Stimulated activated CD4-positive, alpha-beta T cell treated with anti-CD3 and anti-CD28 coated beads, Interleukin-15, amount 100 ng/mL, for 1 hour (primary cell): Measurements from ENCODE around the gene HINFP.
A peak's percentile ranks its signal among the peaks of the same experiment; 100 is the strongest.
"Not testable (repeated sequence)": the region's sequence is repeated elsewhere in the genome, so short reads cannot be mapped to it uniquely, and the experiment has no call there.

ENCODE experiments used
- DNase-seq, 2 donors: peaks; one replicate each; pipeline ENCODE4 v3.0.0-alpha.2; 2020; ENCODE audit warnings: low read depth in 1 of 2, low spot score in 1 of 2

Gene HINFP

DNA sequence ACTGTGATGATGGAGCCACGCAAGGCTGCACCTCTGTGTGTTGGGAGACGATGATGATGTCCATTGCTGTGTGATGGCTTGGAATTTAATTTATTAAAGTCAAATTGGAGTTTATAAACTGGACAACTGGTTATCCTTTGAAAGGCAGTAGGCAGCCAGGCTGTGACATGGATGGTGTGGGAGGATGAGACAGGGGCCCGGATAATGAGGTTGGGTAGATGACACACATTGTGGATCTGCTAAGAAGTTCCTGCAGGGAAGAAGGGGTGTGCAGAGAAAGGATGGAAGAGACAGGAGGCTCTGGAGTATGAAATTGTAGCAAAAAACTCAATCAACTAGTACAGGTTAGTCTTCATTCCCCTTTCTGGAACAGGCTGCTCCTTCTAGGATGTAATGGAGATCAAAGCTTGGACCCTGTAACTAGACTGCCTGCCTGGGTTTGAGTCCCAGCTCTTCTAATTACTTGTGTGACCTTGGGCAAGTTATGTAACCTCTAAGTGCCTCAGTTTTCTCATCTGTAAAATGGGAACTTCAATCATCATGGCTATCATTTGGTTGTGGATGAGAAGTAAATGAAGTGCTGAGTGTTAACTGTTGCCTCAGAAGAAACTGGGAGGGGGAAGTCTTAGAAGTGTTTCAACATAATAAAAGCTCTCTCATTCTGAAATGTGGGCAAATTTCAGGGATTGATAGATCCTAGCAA is 4.2 kb upstream of the HINFP start:
- no peak for DNase-seq

DNA sequence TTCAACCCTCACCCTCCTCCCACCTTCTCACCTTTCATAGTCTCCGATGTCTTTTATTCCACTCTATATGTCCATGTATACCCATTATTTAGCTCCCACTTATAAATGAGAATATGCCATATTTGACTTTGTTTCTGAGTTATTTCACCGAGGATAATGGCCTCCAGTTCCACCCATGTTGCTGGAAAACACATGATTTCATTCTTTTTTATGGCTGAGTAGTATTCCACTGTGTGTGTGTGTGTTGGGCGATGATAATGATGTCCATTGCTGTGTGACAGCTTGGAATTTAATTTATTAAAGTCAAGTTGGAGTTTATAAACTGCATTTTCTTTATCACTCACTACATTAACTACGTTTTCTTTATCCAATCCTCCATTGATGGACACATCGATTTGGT is 3.2 kb upstream of the HINFP start:
- DNase-seq: no peak

DNA sequence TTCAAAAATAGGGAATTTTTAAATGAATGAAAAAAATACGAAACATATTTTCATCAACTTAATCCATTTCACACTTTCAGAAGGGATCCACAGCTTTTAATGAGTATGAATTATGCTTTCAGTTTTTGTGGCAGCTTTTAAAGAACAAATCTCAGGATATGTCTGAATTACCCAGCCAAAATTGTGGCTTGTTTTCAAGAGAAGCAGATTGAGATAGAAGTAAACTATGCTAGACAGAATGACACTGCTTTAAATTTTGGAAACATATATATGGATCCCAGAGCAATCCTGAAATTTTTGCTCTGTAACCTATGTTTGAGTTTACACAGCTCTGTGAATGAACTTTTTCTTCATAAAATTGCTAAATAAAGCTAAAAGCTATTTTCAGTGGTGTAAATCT is 2.4 kb upstream of the HINFP start:
- DNase-seq: no peak

DNA sequence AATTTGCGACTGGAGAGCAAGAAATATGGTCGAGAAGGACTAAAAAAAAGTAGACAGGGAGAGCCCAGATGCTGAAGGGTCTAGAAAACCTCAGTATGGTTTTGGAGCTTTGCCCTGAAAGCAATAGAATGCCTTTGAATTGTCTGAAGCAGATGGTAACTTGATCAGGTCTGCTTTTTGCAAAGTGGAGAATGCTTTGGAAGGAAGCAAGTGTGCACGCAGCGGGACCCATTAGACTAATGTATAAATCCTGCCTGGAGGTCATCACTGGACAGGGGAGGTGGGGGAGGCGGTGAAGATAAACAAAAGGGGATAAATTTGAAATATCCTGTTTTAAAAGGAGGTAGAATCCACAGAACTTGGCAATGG is 757 bp upstream of the HINFP start:
- no peak for DNase-seq

DNA sequence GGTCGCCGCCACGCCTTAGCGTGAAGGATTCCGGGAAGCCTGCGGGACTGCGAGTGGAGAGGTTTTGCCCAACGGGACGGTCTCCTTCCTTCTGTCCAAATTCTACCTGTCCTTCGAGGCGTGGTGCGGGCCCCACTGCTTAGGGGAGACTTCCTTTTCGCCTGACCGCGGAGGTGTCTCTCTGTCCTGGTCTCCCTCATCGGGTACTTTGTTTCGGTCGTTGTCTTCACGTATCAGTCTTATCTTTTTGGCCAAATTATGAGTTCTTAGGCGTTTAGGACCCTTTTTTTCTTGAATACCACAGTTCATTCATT is 388 bp downstream of the HINFP start:
- no peak for DNase-seq

DNA sequence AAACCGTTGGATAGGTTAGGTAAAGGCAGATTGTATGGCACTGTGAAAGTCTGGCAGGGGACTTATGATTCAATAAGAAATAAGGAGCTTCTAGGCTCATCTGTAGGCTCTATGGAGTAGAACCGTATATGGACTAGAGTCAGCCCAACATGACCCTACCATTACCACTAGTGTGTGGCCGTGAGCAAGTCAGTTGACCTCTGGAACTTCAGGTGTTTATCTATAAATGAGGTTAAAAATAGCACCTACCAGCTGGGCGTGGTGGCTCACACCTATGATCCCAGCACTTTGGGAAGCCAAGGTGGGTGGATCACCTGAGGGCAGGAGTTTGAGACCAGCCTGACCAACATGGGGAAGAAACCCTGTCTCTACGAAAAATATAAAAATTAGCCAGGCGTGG is 4.4 kb downstream of the HINFP start:
- no peak for DNase-seq

DNA sequence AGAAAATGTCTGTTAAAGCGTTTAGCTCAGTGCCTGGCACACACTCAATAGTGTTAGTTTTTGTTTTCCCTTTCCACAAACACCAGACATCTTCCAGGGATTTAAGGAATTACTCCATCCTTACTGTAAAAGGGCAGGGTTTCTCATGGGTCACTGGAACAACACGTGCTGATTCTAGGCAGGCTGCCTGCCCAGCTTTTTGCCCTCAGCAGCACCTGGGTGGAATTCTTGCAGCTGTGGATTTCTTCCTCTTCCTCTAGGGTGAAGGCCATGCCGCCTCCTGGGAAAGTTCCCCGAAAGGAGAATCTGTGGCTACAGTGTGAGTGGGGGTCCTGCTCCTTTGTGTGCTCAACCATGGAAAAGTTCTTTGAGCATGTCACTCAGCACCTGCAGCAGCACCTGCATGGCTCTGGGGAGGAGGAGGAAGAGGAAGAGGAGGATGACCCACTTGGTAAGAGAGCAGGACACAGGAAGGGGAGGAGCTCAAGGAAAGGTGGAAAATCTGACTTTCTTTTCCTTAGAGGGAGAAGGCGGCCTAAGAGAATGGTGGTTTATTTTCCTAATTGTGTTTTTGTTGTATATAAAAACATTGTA is 5.4 kb downstream of the HINFP start:
- no peak for DNase-seq

DNA sequence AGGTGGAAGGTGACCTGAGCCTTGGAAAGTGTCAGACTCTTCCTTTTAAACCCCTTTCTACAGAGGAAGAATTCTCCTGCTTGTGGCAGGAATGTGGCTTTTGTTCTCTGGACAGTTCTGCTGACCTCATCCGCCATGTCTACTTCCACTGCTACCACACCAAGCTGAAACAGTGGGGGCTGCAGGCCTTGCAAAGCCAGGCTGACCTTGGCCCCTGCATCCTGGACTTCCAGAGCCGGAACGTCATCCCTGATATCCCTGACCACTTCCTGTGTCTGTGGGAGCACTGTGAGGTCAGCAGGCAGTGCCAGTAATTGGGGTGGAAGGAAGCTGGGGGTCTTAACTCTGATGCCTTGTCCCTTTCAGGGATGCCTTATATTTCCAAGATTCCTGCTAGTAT is 9.3 kb downstream of the HINFP start:
- no peak for DNase-seq

DNA sequence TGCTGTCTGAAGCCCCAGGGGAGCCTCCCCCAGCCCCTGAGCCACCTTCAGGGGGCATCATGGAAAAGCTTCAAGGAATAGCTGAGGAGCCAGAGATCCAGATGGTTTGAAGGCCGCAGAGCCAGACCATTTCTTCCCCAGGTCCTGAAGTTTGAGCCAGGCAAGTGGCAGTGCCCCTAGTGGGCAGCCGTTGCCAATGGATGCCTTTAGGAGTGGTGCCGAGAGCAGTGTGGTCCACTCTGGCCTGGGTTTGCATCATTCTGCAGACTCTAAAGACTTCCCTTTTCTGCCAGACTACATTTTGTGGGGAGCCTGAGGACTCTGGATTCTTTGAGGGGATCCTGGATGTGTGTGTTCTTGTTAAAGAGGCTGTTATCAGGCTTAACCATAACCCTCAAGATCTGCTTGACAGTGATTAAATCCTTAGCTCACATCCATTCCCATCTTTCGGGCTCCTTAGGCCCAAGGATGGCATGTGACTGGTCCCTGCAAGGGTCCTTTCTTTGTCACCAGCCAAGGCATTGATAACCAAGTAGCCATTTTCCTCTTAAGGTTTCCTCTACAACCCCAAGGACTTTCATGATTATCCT is 13.1 kb downstream of the HINFP start:
- no peak for DNase-seq

DNA sequence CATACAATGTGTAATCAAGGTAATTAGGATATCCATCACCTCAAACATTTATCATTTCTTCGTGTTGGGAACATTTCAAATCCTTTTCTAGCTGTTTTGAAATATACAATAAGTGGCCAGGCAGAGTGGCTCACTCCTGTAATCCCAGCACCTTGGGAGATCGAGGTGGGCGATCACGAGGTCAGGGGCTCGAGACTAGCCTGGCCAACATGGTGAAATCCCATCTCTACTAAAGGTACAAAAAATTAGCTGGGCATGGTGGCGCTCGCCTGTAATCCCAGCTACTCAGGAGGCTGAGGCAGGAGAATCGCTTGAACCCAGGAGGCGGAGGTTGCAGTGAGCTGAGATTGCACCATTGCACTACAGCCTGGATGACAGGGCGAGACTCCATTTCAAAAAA is 17.9 kb downstream of the HINFP start:
- not testable (repeated sequence) for DNase-seq

DNA sequence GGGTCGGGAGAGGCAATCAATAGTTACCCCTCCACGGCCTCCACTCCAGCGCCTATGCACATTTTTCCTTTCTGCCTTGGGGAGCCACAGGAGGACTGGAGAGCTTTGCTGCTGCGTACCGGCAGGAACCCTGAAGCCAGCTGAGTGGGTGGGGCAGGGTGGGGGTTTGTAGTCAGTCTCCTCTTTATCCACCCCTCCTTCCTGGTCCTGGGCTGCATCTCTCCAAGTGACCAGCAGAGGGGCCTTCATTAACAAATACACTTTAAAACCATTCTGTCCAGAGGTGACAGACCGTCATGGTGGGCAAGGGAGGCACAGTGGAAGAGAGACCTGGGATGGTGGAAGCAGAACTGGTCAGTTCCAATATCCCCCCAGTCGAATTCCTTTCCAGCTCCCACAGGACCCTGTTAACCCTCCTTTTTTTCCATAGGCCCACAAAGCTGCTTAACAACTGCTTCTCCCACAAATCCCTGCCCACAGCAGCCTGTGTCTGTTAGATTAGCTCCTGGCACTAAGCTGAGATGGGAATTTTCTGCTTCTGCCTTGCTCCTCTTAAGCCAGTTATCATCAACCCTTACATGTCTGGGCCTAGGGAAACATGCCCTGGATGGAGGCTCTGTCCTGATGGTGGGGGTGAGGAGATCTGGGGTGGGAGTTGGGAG is 23.6 kb downstream of the HINFP start:
- DNase-seq: no peak

DNA sequence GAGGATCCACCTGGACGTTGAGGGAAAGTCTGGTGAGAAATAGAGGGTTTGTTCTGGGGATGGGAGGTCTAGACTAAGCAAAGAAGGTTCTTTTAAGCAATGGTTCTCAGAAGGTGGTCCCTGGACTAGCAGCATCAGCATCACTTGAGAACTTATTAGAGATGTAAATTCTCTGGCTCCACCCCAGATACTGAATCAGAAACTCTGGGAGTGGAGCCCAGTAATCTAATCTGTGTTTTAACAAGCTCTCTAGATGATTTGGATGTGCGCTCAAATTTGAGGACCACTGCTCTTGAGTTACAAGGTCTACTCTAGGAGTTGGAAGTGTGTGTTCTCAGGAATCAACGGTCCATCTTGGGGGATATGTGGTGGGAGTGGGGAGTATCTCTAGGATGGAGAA is 24.2 kb downstream of the HINFP start:
- no peak for DNase-seq

DNA sequence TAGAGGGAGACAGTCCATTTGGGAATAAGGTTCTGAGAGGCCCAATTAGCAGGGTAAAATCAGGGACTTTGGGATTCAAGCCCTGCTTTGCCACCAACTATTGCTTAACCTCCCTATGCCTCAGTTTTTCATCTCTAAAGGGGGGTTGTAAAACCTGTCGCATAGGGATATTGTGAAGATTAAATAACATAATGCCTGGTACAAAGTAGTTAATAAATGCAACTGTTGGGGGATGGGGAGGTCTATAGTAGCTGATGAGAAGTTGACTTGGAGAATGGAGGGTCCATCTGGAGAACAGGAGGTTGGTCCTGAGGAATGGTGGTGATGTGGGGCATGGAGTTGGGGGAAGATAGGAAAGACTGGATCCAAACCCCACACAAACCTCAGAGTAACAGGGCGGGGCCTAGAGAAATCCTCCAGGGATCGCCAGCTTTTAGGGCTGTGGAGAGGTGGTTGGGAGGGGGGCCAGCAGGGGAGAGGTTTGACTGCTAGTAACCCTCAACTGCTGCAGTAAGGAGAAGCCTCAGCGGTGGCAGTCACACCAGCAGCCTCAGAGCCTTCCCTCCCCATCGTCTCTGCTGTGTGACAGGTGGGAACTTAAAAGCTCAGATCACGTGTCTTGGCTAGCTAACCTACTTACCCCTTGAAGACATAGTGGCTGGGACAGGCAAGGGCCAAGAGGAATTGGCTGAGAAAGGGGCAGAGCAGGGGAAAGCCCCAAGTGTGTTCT is 26.4 kb downstream of the HINFP start:
- no peak for DNase-seq

DNA sequence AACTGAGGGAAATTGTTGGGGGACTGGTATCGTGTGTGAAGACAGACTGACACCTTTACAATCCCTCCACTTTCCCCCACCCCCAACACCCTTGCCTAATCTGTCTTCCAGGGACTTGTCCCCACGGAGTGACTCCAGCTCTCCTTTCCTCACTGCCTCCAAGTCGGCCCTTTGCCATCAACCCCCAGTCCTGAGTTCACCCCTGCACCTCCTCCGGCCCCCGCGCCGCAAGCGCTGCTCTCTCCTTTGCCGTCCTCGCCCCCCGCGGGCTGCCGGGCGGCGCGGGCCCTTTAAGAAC is 27.3 kb downstream of the HINFP start:
- no peak for DNase-seq

DNA sequence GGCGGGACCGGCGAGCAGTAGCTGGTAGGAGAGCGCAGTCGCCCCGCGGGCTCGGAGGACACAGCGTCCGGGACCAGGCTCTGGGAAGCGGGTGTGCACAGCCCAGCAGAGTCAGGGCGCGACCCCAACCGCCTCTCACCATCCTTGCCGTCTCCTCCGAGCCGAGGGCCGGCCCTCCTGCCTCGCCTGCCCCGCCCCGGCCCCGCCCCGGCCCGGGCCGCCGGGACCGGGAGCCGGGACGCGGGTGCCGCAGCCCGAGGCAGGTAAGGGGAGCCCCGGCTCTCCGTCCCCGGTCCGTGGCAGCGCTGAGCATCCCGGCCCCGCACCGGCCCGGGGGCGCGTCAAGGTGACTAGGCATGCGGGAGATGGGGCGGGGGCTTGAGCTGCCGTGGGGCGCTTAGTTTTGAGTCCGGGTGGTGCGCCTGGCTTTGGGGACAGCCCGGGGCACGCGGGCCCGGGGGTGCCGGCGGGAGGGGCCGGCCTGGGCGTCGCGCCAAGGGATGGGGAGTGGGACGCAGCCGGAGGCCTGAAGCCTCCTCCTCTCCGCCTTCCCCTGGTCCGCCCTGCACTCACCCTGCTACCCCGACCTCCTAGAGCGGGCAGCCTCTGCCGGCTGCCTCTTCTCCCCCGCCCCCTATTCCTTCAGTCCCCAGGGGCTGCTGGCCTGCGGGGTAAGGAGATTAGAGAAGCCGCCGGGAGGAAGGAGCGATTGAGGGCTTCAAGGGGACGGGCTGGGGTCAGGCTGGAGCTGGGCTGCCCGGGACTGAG is 27.8 kb downstream of the HINFP start, which contains the start of gene ABCG4:
TSS of gene ABCG4 (plus strand) at position 35 of the 768 bp plus-strand sequence. CDS start 914 bp downstream, outside the sequence.
- peak in 1 of 2 donors; percentile 12 for DNase-seq

DNA sequence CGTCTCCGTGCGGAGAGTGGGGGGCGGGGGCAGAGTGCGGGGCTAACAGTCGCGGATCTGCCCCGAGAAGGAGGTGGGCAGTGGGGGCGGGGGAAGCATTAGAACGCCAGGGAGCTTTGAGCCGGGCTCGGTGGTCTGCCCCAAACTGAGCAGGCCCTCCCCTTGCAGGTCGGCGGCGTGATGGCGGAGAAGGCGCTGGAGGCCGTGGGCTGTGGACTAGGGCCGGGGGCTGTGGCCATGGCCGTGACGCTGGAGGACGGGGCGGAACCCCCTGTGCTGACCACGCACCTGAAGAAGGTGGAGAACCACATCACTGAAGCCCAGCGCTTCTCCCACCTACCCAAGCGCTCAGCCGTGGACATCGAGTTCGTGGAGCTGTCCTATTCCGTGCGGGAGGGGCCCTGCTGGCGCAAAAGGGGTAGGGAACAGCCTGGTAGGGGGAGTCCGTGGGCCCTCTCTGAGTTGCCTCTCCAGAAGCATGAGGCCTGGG is 28.5 kb downstream of the HINFP start:
- no peak for DNase-seq

DNA sequence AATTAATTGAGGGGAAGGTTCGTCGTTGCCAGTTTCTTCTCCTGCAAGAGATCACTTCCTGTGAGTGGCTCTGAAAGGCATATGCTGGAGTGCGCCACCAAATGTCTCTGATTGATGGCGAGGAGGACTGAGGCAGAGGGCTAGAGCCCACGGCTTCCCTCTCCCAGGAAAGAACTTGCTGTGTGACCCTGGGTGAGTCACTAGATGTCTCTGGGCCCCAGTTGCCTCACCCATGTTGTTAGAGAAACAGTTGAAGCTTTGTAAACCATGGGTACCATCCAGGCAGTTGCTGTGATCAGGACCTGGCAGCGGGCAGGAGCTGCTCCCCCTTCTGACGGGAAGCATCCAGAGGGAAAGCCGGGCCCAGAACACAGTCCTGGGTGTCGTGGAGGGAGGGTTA is 30.7 kb downstream of the HINFP start:
- DNase-seq: no peak

DNA sequence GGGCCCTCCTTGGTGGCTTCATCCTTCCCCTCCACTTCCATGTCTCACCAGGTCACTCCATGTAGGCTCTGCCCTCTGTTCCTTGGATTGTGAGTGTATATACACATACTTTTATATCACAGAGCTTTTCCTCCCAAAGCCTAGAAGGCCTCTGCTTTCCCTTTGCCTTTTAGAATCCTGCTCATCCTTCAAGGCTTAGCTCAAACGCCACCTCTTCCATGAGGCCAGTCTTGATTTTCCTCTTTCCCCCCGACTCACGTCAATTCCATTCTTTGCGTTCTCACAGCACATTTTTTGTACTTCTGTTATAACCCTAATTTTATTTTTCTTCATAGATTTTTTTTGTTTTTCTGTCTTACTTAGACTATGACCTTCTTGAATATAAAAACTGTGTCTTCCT is 31.2 kb downstream of the HINFP start:
- DNase-seq: no peak

DNA sequence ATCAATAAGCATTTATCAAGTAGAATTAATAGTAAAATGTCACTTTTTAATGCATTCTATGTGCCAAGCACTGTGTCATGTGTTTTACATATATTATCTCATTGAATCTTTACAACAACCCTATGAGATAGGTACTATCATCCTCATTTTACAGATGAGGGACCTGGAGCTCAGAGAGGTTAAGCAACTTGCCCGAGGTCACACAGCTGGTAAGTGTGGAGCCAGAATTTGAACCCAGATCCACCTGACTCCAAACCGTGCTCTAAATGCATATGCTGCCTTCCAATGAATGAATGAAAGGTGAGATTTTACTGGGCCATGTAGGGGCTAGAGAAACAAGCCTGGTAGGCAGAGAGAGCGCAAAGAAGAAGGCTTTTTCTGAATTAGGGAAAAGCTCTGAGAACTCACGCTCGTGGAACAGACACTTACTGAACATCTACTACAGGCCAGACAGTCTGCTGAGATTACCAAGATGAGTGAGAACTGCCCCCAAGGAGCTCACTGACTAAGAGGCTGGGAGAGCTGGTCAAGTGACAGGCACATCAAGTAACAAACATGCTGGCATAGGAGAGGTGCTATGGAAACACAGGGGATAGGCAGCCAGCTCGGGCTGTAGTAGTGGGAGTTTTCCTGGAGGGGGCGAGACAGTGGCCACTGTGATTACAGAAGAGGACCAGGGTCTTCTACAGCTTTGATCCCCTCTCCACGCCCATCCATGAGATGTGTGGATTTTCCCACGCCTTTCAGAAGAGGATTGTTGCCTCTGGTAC is 31.9 kb downstream of the HINFP start:
- DNase-seq: no peak

DNA sequence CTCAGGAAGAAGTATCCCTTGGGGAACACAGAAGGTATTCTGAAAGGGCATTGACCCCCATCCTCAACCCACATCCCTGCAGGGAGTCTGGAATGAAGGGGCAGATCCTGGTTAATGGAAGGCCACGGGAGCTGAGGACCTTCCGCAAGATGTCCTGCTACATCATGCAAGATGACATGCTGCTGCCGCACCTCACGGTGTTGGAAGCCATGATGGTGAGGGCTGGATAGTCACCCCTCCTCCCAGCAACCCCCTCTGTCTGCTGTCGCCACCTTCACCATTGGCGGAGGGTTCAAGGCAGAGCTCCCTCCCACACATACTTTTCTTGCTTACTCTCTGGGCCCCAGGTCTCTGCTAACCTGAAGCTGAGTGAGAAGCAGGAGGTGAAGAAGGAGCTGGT is 32.8 kb downstream of the HINFP start:
- DNase-seq: no peak
